OCI-LY1 (cell line): Measurements from ENCODE around the gene ZSCAN21.

Experiments
- CTCF ChIP-seq: fragments of 200-600 bp; sonication (generic), shearing (Covaris generic); IDR thresholded peaks from 2 replicates; pipeline ENCODE4 v1.5.1; 2017; ENCODE audit warnings: mild to moderate bottlenecking, antibody characterized with exemption, low read length, moderate library complexity, mixed read lengths
- EZH2 ChIP-seq: fragments of 200-600 bp; sonication (generic), shearing (Covaris generic); IDR thresholded peaks from 2 replicates; pipeline ENCODE4 v1.8.0; 2017; ENCODE audit warnings: borderline replicate concordance, mixed run types, mild to moderate bottlenecking, antibody characterized with exemption, low read length, moderate library complexity, mixed read lengths

DNA sequence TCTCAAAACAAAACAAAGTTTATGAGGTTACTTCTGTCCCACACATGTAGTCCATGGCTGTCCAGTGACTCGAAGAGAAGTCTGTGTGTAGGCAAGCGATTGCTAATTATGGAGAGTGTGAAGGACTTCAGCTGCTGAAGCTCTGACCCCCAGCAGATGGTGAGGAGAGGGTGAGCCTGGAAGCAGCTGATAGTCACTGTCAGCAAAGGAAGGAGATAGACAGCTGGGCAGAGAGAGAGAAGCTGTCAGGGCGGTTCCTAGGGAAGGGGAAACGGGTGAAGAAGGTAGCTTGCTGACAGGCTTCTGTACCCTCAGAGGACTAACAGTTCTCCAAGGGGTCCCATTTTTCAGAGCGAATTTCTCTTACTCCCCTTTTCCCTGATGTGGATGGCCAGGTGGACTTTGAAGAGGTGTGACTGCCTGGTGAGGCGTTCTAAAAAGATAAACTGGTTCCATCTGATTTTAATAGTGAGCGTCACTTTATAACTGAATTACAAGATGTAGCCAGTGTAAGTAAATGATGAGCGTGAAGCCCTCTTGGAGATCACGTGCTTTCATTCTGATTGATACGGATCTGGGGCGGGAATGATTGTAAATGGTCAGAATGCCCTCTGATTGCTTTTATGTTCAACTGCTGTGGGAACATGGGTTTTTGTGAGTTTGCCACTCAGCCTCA lies 12.1 kb downstream of the ZSCAN21 start:
- TF ChIP-seq CTCF (no peak), EZH2 (no peak)
